H1 (cell line): Measurements from ENCODE around the gene NLRP7. TPM values are rescaled to one million over a fixed set of nuclear protein-coding genes. Genes with fewer than 3 reads are reported as not detected.

Experiments
- GABPA ChIP-seq: IDR thresholded peaks from 2 replicates; pipeline ENCODE4 v1.6.1; 2011; ENCODE audit warnings: mild to moderate bottlenecking, low read length, moderate library complexity, borderline replicate concordance; ENCODE audit not compliant: insufficient read depth
- SIN3A ChIP-seq, 2 experiments: IDR thresholded peaks in 1 of 2; conservative IDR thresholded peaks in 1 of 2; 2 replicates each; pipeline ENCODE4 v1.6.1; 2011 to 2012; ENCODE audit warnings: low read length in 2 of 2, improper control_type of control experiment in 1 of 2, low read depth in 1 of 2, mild to moderate bottlenecking in 1 of 2
- TAF1 ChIP-seq: IDR thresholded peaks from 2 replicates; pipeline ENCODE4 v1.6.1; 2011; ENCODE audit warnings: mild to moderate bottlenecking, low read depth, low read length
- polyA plus RNA-seq, 7 experiments: library from polyadenylated mRNA; depleted of rRNA in 3 of 7; stranded (reverse) in 5 of 7; unstranded in 2 of 7; fragments of >200 nt in 5 of 7; fragments of 200-250 nt in 2 of 7; gene quantifications; 1 replicate in 5 of 7; 2 replicates in 1 of 7; 4 replicates in 1 of 7; pipeline versions ENCODE4 v1.2.1 to v1.2.3, GENCODE V29; 2011 to 2013; ENCODE audit warnings: missing spikeins in 2 of 7, mixed read lengths in 2 of 7
- total RNA-seq: library from RNA; stranded (reverse); fragmentation: NEBNext Ultra II Directional; extraction: Animal tissue kit (Norgen Biotek cat#: 25700); gene quantifications from 2 replicates; pipeline ENCODE4 v1.2.1, GENCODE V29; 2021
- TF ChIP-seq, protein P1 (sequence below): IDR thresholded peaks from 2 replicates; pipeline ENCODE4 v1.6.1; 2011; ENCODE audit warnings: low read length, improper control_type of control experiment

Gene NLRP7
- total and polyA plus RNA-seq, 2 of the 8 experiments (the other 6 are each of a cell fraction or from before 2014, with no cell fraction given), result 0.91 to 1.2 TPM

DNA sequence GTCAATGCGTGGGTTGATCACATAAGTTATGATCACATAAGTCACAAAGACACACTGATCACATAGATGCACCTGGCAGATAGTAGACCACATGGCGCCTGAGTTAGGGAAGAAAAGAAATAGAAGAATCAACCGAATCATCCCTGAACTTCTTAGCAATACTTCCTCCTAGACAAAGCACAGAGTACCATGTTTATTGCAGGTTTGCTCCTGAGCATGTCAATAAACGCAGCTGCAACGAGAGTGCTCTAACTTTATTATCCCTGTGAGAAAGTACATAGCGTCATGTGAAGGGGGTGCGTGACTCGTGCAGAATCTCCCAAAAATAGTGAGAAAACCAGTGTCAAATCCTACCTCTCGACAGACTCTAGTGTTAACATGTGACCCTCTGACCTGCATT, 24.1 kb downstream of the NLRP7 start (continued):
- TF ChIP-seq, protein P1, sequence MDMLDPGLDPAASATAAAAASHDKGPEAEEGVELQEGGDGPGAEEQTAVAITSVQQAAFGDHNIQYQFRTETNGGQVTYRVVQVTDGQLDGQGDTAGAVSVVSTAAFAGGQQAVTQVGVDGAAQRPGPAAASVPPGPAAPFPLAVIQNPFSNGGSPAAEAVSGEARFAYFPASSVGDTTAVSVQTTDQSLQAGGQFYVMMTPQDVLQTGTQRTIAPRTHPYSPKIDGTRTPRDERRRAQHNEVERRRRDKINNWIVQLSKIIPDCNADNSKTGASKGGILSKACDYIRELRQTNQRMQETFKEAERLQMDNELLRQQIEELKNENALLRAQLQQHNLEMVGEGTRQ, result no peak
- TF ChIP-seq GABPA (no peak), TAF1 (no peak), SIN3A (conservative IDR thresholded peaks at IDR 0.05 in 1 of 2, IDR thresholded peaks at IDR 0.05 in 1 of 2; ENCODE audit: low read depth in 1 of 2, low read length in 2 of 2) (no peak)
